ENCODE data around the gene EVA1C. TPM values are rescaled to one million over a fixed set of nuclear protein-coding genes. Genes with fewer than 3 reads are reported as not detected.

The EVA1C gene
- total and polyA plus RNA-seq, 10 of the 15 experiments (the other 5 are each of a cell fraction or from before 2014, with no cell fraction given) = 0.13 to 0.56 (median 0.34) TPM; not detected in 7

GRCh38 chr21:32468681-32469111, 56.2 kb downstream of the EVA1C start:
- ChIA-PET CTCF (no interaction called here), RAD21 (ENCODE audit: unreplicated experiment) (no interaction called here), SMC1A (ENCODE audit: uncharacterized antibody, unreplicated experiment) (no interaction called here), POLR2A (no interaction called here)
- no TSS peak for BruUV-seq (replicated peaks)
- intact Hi-C loops (cut with micrococcal nuclease; ENCODE audit: unreplicated experiment) = no loop called here
- 0 out of 4 replicates have a peak, but pooled peaks cover 0 to 1% of the 10 kb centered on the region in 2 experiments for H3K27me3 ChIP-seq (replicated peaks in 1 of 2; ENCODE audit: control insufficient read depth in 2 of 2, insufficient read depth in 2 of 2, low read length in 1 of 2)
- no peak overlapping the region for H3K9ac ChIP-seq (ENCODE audit: control insufficient read depth, insufficient read depth, low read length)
- in situ Hi-C loops (cut with MboI) = no loop called here
- H3K4me1 ChIP-seq (ENCODE audit: control insufficient read depth, insufficient read depth, low read length) = no peaks in the 10 kb centered on the region
- 32% methylated on average over 6 of the region's 6 CpGs for WGBS (ENCODE audit: insufficient coverage, insufficient replicate concordance, low lambda C conversion rate, missing lambda C conversion rate)
- TF ChIP-seq KDM1A (IDR thresholded peaks at IDR 0.05; ENCODE audit: borderline replicate concordance) (no peak), FOXK2 (IDR thresholded peaks at IDR 0.05) (no peak), NR2F1 (conservative IDR thresholded peaks at IDR 0.05) (no peak), CHD2 (IDR thresholded peaks at IDR 0.05; ENCODE audit: borderline replicate concordance, low read depth, low read length) (no peak), FOS (IDR thresholded peaks at IDR 0.05; ENCODE audit: borderline replicate concordance, extremely low read depth, insufficient read length) (no peak), IKZF1 (conservative IDR thresholded peaks at IDR 0.05) (no peak), NFYB (IDR thresholded peaks at IDR 0.05; ENCODE audit: insufficient read depth, low read depth, low read length) (no peak), HSF1 (IDR thresholded peaks at IDR 0.05; ENCODE audit: low read depth, low read length) (no peak), POU2F2 (IDR thresholded peaks at IDR 0.05; ENCODE audit: borderline replicate concordance, low read depth, low read length) (no peak), SP1 (IDR thresholded peaks at IDR 0.05; ENCODE audit: low read depth, low read length) (no peak), CREM (IDR thresholded peaks at IDR 0.05; ENCODE audit: low read depth) (no peak)
- no peak overlapping the region for H3K4me3 ChIP-seq
- no peaks in the 10 kb centered on the region for H3K36me3 ChIP-seq (ENCODE audit: control insufficient read depth in 2 of 2, insufficient read depth in 2 of 2, low read length in 1 of 2)
- H2AFZ ChIP-seq (ENCODE audit: control insufficient read depth, low read depth, low read length) = no peak overlapping the region
- DNase-seq (ENCODE audit: low read depth, low spot score) = no peak
- no peaks in the 10 kb centered on the region for H3K9me3 ChIP-seq (replicated peaks; ENCODE audit: control insufficient read depth, insufficient read depth, low read length)
- ATAC-seq = no peak
- no peaks in the 10 kb centered on the region for H3K79me2 ChIP-seq (ENCODE audit: control insufficient read depth, insufficient read depth, low read length)
- FAIRE-seq = no peak
- no peak overlapping the region for H3K27ac ChIP-seq (ENCODE audit: control insufficient read depth, insufficient read depth)
- no peaks in the 10 kb centered on the region for H4K20me1 ChIP-seq (ENCODE audit: control insufficient read depth, insufficient read depth)
- H3K4me2 ChIP-seq (ENCODE audit: control insufficient read depth, insufficient read depth) = no peak overlapping the region
